Measurements from ENCODE around the gene VPS54.

GRCh38 chr2:63843791-63844190 lies 175.4 kb downstream of the VPS54 start:
- TF ChIP-seq POLR2A (IDR thresholded peaks at IDR 0.05), result no peak
- TF ChIP-seq, protein P1, sequence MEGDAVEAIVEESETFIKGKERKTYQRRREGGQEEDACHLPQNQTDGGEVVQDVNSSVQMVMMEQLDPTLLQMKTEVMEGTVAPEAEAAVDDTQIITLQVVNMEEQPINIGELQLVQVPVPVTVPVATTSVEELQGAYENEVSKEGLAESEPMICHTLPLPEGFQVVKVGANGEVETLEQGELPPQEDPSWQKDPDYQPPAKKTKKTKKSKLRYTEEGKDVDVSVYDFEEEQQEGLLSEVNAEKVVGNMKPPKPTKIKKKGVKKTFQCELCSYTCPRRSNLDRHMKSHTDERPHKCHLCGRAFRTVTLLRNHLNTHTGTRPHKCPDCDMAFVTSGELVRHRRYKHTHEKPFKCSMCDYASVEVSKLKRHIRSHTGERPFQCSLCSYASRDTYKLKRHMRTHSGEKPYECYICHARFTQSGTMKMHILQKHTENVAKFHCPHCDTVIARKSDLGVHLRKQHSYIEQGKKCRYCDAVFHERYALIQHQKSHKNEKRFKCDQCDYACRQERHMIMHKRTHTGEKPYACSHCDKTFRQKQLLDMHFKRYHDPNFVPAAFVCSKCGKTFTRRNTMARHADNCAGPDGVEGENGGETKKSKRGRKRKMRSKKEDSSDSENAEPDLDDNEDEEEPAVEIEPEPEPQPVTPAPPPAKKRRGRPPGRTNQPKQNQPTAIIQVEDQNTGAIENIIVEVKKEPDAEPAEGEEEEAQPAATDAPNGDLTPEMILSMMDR (IDR thresholded peaks at IDR 0.05), result no peak
